ENCODE measurements around the gene HOXD1.

The HOXD1 gene

DNA sequence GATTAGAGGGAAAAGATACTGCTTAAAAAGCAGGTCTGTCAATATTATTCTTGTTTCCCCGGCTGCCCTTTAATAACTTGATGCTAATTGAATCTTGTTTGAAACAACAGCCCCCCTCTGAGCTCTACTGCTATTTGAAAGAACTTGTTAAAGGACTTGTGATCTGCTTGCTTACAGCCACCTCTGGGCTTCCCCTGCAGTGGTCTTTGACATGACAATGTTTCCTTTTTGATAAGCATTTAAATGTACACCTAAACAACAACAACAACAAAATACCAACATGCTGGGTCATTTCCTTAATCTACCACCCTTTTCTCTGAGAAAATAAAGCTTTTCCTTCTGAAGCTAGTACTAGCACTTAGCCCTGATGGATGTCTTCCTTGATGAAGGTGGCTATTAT, 3.9 kb downstream of the HOXD1 start:
- H3K27ac ChIP-seq = no peak overlapping the region
- TF ChIP-seq, protein P1, sequence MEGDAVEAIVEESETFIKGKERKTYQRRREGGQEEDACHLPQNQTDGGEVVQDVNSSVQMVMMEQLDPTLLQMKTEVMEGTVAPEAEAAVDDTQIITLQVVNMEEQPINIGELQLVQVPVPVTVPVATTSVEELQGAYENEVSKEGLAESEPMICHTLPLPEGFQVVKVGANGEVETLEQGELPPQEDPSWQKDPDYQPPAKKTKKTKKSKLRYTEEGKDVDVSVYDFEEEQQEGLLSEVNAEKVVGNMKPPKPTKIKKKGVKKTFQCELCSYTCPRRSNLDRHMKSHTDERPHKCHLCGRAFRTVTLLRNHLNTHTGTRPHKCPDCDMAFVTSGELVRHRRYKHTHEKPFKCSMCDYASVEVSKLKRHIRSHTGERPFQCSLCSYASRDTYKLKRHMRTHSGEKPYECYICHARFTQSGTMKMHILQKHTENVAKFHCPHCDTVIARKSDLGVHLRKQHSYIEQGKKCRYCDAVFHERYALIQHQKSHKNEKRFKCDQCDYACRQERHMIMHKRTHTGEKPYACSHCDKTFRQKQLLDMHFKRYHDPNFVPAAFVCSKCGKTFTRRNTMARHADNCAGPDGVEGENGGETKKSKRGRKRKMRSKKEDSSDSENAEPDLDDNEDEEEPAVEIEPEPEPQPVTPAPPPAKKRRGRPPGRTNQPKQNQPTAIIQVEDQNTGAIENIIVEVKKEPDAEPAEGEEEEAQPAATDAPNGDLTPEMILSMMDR (IDR thresholded peaks at IDR 0.05; ENCODE audit: low read depth, low read length, missing control alignments) = no peak

GRCh38 chr2:176193048-176193447, 4.6 kb downstream of the HOXD1 start:
- H3K27me3 ChIP-seq (replicated peaks) = peaks cover 36% of the 10 kb centered on the region
- no peak overlapping the region for H3K4me3 ChIP-seq (ENCODE audit: low read depth, low read length)
- TF ChIP-seq, protein P1 (IDR thresholded peaks at IDR 0.05; ENCODE audit: low read depth, low read length, missing control alignments) = no peak
- DNase-seq = no peak
- no peak overlapping the region for H3K27ac ChIP-seq
- H3K36me3 ChIP-seq (replicated peaks) = no peaks in the 10 kb centered on the region
- in situ Hi-C loops (cut with HindIII; ENCODE audit: low pct_ligation_motif_present, low sequenced_read_pairs) = no loop called here

More for the DNA sequence above, 3.9 kb downstream of the HOXD1 start:
- Histone ChIP-seq H3K27me3 (replicated peaks) (peaks cover 43% of the 10 kb centered on the region), H3K36me3 (replicated peaks) (no peaks in the 10 kb centered on the region), H3K4me3 (ENCODE audit: low read depth, low read length) (no peak overlapping the region)
- in situ Hi-C loops (cut with HindIII; ENCODE audit: low pct_ligation_motif_present, low sequenced_read_pairs) = no loop called here
- no peak for DNase-seq

DNA sequence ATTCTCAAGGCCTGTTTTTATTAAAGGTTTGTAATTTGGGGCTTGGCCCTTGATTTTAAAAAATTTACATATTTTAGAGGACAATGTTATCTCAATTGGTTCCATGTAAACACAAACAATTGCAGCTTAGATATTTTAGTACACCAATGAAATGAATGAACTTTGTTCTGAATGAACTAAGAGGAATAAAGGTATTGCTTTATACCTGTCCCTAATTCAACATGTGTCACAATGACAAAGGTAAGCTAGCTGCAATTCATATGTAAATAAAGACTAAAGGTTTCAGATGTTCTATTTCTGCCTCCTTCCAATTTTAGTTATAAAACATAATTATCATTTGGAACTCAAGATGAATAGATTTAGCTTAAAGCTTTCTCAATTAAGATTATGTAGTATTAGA, 11.4 kb downstream of the HOXD1 start:
- H3K36me3 ChIP-seq (replicated peaks) = no peaks in the 10 kb centered on the region
- no peak for DNase-seq
- no peaks in the 10 kb centered on the region for H3K27me3 ChIP-seq (replicated peaks)
- H3K27ac ChIP-seq = no peak overlapping the region
- TF ChIP-seq, protein P1 (IDR thresholded peaks at IDR 0.05; ENCODE audit: low read depth, low read length, missing control alignments) = no peak
- in situ Hi-C loops (cut with HindIII; ENCODE audit: low pct_ligation_motif_present, low sequenced_read_pairs) = no loop called here
- H3K4me3 ChIP-seq (ENCODE audit: low read depth, low read length) = no peak overlapping the region

DNA sequence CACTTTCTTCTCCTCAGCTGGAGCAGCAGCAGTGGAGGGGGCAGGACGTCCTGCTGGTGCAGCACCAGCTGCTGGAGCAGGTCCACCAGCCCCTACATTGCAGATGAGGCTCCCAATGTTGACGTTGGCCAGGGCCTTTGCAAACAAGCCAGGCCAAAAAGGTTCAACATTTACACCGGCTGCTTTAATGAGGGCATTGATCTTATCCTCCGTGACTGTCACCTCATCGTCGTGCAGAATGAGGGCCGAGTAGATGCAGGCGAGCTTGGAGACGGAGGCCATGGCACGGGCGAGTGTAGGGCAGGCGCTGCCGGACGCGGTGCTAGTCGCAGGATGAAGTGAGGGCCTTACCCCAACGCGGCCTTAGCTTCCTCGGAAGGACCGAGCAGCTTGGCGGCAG, 12.5 kb downstream of the HOXD1 start:
- no peaks in the 10 kb centered on the region for H3K27me3 ChIP-seq (replicated peaks)
- TF ChIP-seq, protein P1 (IDR thresholded peaks at IDR 0.05; ENCODE audit: low read depth, low read length, missing control alignments) = no peak
- H3K4me3 ChIP-seq (ENCODE audit: low read depth, low read length) = no peak overlapping the region
- in situ Hi-C loops (cut with HindIII; ENCODE audit: low pct_ligation_motif_present, low sequenced_read_pairs) = no loop called here
- no peaks in the 10 kb centered on the region for H3K36me3 ChIP-seq (replicated peaks)
- DNase-seq = no peak
- H3K27ac ChIP-seq = no peak overlapping the region

DNA sequence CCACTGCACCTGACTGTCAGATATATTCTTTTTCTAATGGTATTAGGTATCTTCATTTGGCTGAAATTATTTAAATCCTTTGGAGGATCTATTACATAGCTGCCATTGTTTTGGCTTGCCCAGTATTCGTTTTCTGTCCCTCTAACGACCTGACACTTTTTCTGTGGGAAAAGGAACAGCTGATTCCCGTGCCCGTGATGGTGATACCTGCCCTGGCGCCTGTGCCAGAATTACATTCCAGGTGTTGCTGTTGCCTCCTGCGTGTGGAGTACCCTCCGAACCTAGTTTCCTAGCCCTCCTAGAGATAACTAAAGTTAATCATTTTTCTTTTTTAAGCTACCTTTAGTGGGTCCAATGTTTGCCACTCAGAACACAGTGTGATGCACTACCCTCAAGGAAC, 14.0 kb downstream of the HOXD1 start:
- Histone ChIP-seq H3K27me3 (replicated peaks) (no peaks in the 10 kb centered on the region), H3K36me3 (replicated peaks) (no peaks in the 10 kb centered on the region), H3K27ac (no peak overlapping the region), H3K4me3 (ENCODE audit: low read depth, low read length) (no peak overlapping the region)
- in situ Hi-C loops (cut with HindIII; ENCODE audit: low pct_ligation_motif_present, low sequenced_read_pairs) = no loop called here
- TF ChIP-seq, protein P1 (IDR thresholded peaks at IDR 0.05; ENCODE audit: low read depth, low read length, missing control alignments) = no peak
- DNase-seq = no peak

- in situ Hi-C loops (cut with HindIII; ENCODE audit: low pct_ligation_motif_present, low sequenced_read_pairs) = no loop called here
- no peak overlapping the region for H3K27ac ChIP-seq
- no peak for DNase-seq
- H3K27me3 ChIP-seq (replicated peaks) = no peaks in the 10 kb centered on the region
- no peak overlapping the region for H3K4me3 ChIP-seq (ENCODE audit: low read depth, low read length)
- TF ChIP-seq, protein P1 (IDR thresholded peaks at IDR 0.05; ENCODE audit: low read depth, low read length, missing control alignments) = no peak
- no peaks in the 10 kb centered on the region for H3K36me3 ChIP-seq (replicated peaks)
These were observed 16.7 kb downstream of the HOXD1 start for GRCh38 chr2:176205126-176205525.
